HepG2 (cell line): ENCODE measurements around the gene COA3. TPM values are rescaled to one million over a fixed set of nuclear protein-coding genes. Genes with fewer than 3 reads are reported as not detected.

Experiments used
- BHLHE40 ChIP-seq: IDR thresholded peaks from 2 replicates; pipeline ENCODE4 v1.6.1; 2011; ENCODE audit warnings: low read length, improper control_type of control experiment
- BORCS8-MEF2B ChIP-seq: sonication (generic); formaldehyde crosslinking; IDR thresholded peaks from 2 replicates; pipeline ENCODE4 v1.8.0; 2022; ENCODE audit warnings: mild to moderate bottlenecking, missing genetic modification reagents
- CC2D1A ChIP-seq: sonication (generic); formaldehyde crosslinking; IDR thresholded peaks from 2 replicates; pipeline ENCODE4 v1.8.1; 2023; ENCODE audit warnings: mild to moderate bottlenecking, missing genetic modification reagents
- CCDC6 ChIP-seq: sonication (generic); formaldehyde crosslinking; IDR thresholded peaks from 2 replicates; pipeline ENCODE4 v1.8.1; 2022; ENCODE audit warnings: mild to moderate bottlenecking, missing genetic modification reagents, moderate library complexity
- CEBPB ChIP-seq: IDR thresholded peaks from 2 replicates; pipeline ENCODE4 v1.6.1; 2011; ENCODE audit warnings: low read depth, low read length, improper control_type of control experiment, borderline replicate concordance
- IKZF1 ChIP-seq: fragments of 450-650 bp; IDR thresholded peaks from 2 replicates; pipeline ENCODE4 v1.7.1; 2016
- MBNL3 ChIP-seq: fragments of 250-450 bp; sonication (Bioruptor Pico); conservative IDR thresholded peaks from 2 replicates; pipeline ENCODE4 v1.8.0; 2022; ENCODE audit warnings: mild to moderate bottlenecking, inconsistent platforms
- NCOA2 ChIP-seq: sonication (generic); formaldehyde crosslinking; IDR thresholded peaks from 2 replicates; pipeline ENCODE4 v1.8.0; 2022; ENCODE audit warnings: inconsistent platforms
- NFRKB ChIP-seq: fragments of 450-650 bp; IDR thresholded peaks from 2 replicates; pipeline ENCODE4 v1.6.1; 2017
- NKX3-1 ChIP-seq: sonication (generic); formaldehyde crosslinking; IDR thresholded peaks from 2 replicates; pipeline ENCODE4 v1.5.0; 2020; ENCODE audit warnings: missing genetic modification reagents
- POLR2AphosphoS5 ChIP-seq: IDR thresholded peaks from 2 replicates; pipeline ENCODE4 v1.6.1; 2012; ENCODE audit warnings: low read depth, low read length
- POLR2G ChIP-seq: fragments of 200-400 bp; formaldehyde crosslinking; IDR thresholded peaks from 2 replicates; pipeline ENCODE4 v1.6.1; 2018; ENCODE audit warnings: mild to moderate bottlenecking, low read depth, low read length, moderate library complexity
- REPIN1 ChIP-seq: sonication (generic); formaldehyde crosslinking; IDR thresholded peaks from 2 replicates; pipeline ENCODE4 v1.8.0; 2022; ENCODE audit warnings: missing genetic modification reagents, low read depth, mild to moderate bottlenecking, borderline replicate concordance
- SIX1 ChIP-seq: sonication (generic); formaldehyde crosslinking; IDR thresholded peaks from 2 replicates; pipeline ENCODE4 v1.4.0; 2020; ENCODE audit warnings: missing genetic modification reagents, borderline replicate concordance
- TBP ChIP-seq: sonication (generic); formaldehyde crosslinking; IDR thresholded peaks from 2 replicates; pipeline ENCODE4 v1.5.0; 2020; ENCODE audit warnings: missing genetic modification reagents
- ZBTB44 ChIP-seq: sonication (generic); formaldehyde crosslinking; IDR thresholded peaks from 2 replicates; pipeline ENCODE4 v1.4.0; 2020; ENCODE audit warnings: missing genetic modification reagents
- ZC3H13 ChIP-seq: sonication (generic); formaldehyde crosslinking; IDR thresholded peaks from 2 replicates; pipeline ENCODE4 v1.8.1; 2023; ENCODE audit warnings: mild to moderate bottlenecking, missing genetic modification reagents, moderate library complexity
- ZNF12 ChIP-seq: sonication (generic); formaldehyde crosslinking; IDR thresholded peaks from 2 replicates; pipeline ENCODE4 v1.5.0; 2020; ENCODE audit warnings: missing genetic modification reagents
- ZNF124 ChIP-seq: sonication (generic); formaldehyde crosslinking; IDR thresholded peaks from 2 replicates; pipeline ENCODE4 v1.4.0; 2020; ENCODE audit warnings: missing genetic modification reagents
- ZNF350 ChIP-seq: sonication (generic); formaldehyde crosslinking; IDR thresholded peaks from 2 replicates; pipeline ENCODE4 v1.4.0; 2020; ENCODE audit warnings: mild to moderate bottlenecking, low read depth, missing genetic modification reagents, borderline replicate concordance
- ZNF468 ChIP-seq: sonication (generic); formaldehyde crosslinking; IDR thresholded peaks from 2 replicates; pipeline ENCODE4 v1.8.0; 2022; ENCODE audit warnings: mild to moderate bottlenecking, moderate library complexity, missing genetic modification reagents
- ZNF564 ChIP-seq: sonication (generic); formaldehyde crosslinking; IDR thresholded peaks from 2 replicates; pipeline ENCODE4 v1.8.1; 2023; ENCODE audit warnings: mild to moderate bottlenecking, missing genetic modification reagents
- ZNF607 ChIP-seq: sonication (generic); formaldehyde crosslinking; IDR thresholded peaks from 2 replicates; pipeline ENCODE4 v1.5.1; 2020; ENCODE audit warnings: missing genetic modification reagents, mild to moderate bottlenecking, borderline replicate concordance
- ZNF879 ChIP-seq: sonication (generic); formaldehyde crosslinking; IDR thresholded peaks from 2 replicates; pipeline ENCODE4 v1.8.1; 2023; ENCODE audit warnings: missing genetic modification reagents
- ZSCAN9 ChIP-seq: IDR thresholded peaks from 2 replicates; pipeline ENCODE4 v1.6.1; 2016; ENCODE audit warnings: borderline replicate concordance
- polyA plus RNA-seq, 8 experiments: library from polyadenylated mRNA; depleted of rRNA in 3 of 8; stranded (reverse) in 7 of 8; unstranded in 1 of 8; fragments of >200 nt; fragmentation: Illumina TruSeq in 4 of 8; extraction: Trizol in 4 of 8; gene quantifications; 2 replicates each; pipeline versions ENCODE4 v1.2.1 to v1.2.3, GENCODE V29; 2011 to 2016; ENCODE audit warnings: low read depth in 4 of 8, missing spikeins in 1 of 8, mixed read lengths in 1 of 8; ENCODE audit not compliant: insufficient read depth in 1 of 8
- total RNA-seq, 5 experiments: library from RNA; depleted of rRNA; stranded (reverse); fragments of >200 nt; fragmentation: Illumina TruSeq; extraction: Trizol; gene quantifications; 2 replicates each; pipeline ENCODE4 v1.2.3, GENCODE V29; 2016; ENCODE audit warnings: low read depth in 1 of 5
- TF ChIP-seq, protein P1 (sequence below): sonication (generic); formaldehyde crosslinking; conservative IDR thresholded peaks from 2 replicates; pipeline ENCODE4 v1.4.0; 2020; ENCODE audit warnings: missing genetic modification reagents
- TF ChIP-seq, protein P2 (sequence below): sonication (generic); formaldehyde crosslinking; IDR thresholded peaks from 2 replicates; pipeline ENCODE4 v1.5.0; 2020; ENCODE audit warnings: mild to moderate bottlenecking, missing genetic modification reagents

COA3 gene
- total and polyA plus RNA-seq, 2 of the 13 experiments (the other 11 are each of a cell fraction or from before 2014, with no cell fraction given), result 133 to 202 TPM

- TF ChIP-seq ZBTB44 (CRISPR knock-in tag) (no peak), ZNF468 (CRISPR knock-in tag) (no peak), NFRKB (no peak), BORCS8-MEF2B (CRISPR knock-in tag) (0 out of 2 replicates have a peak, but pooled peaks have one; percentile 27), ZNF607 (CRISPR knock-in tag) (0 out of 2 replicates have a peak, but pooled peaks have one; percentile 32), REPIN1 (CRISPR knock-in tag) (peak; percentile 39; the same call in 1 of the 2 replicates), IKZF1 (no peak), CEBPB (no peak), BHLHE40 (no peak), ZC3H13 (0 out of 2 replicates have a peak, but pooled peaks have one; percentile 79), NKX3-1 (CRISPR knock-in tag) (no peak; the same call in 1 of the 2 replicates), ZNF564 (CRISPR knock-in tag) (no peak), POLR2G (peak; percentile 81), TBP (CRISPR knock-in tag) (no peak), CCDC6 (CRISPR knock-in tag) (peak; percentile 48; the same call in 1 of the 2 replicates), CC2D1A (CRISPR knock-in tag) (no peak), ZNF124 (CRISPR knock-in tag) (no peak), MBNL3 (CRISPR knock-in tag) (no peak), ZNF350 (CRISPR knock-in tag) (no peak; the same call in 1 of the 2 replicates), ZNF12 (CRISPR knock-in tag) (no peak), ZSCAN9 (no peak; the same call in 1 of the 2 replicates), SIX1 (CRISPR knock-in tag) (0 out of 2 replicates have a peak, but pooled peaks have one; percentile 9), ZNF879 (CRISPR knock-in tag) (no peak), POLR2AphosphoS5 (peak; percentile 74), NCOA2 (CRISPR knock-in tag) (no peak)
- TF ChIP-seq, protein P1, sequence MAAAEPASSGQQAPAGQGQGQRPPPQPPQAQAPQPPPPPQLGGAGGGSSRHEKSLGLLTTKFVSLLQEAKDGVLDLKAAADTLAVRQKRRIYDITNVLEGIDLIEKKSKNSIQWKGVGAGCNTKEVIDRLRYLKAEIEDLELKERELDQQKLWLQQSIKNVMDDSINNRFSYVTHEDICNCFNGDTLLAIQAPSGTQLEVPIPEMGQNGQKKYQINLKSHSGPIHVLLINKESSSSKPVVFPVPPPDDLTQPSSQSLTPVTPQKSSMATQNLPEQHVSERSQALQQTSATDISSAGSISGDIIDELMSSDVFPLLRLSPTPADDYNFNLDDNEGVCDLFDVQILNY, result no peak
- TF ChIP-seq, protein P2, sequence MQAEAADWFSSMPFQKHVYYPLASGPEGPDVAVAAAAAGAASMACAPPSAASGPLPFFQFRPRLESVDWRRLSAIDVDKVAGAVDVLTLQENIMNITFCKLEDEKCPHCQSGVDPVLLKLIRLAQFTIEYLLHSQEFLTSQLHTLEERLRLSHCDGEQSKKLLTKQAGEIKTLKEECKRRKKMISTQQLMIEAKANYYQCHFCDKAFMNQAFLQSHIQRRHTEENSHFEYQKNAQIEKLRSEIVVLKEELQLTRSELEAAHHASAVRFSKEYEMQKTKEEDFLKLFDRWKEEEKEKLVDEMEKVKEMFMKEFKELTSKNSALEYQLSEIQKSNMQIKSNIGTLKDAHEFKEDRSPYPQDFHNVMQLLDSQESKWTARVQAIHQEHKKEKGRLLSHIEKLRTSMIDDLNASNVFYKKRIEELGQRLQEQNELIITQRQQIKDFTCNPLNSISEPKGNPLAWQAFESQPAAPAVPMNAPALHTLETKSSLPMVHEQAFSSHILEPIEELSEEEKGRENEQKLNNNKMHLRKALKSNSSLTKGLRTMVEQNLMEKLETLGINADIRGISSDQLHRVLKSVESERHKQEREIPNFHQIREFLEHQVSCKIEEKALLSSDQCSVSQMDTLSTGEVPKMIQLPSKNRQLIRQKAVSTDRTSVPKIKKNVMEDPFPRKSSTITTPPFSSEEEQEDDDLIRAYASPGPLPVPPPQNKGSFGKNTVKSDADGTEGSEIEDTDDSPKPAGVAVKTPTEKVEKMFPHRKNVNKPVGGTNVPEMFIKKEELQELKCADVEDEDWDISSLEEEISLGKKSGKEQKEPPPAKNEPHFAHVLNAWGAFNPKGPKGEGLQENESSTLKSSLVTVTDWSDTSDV, result no peak
Measured at GRCh38 chr17:42797067-42798007, 1.2 kb downstream of the COA3 start (continued).
